Heart left ventricle (tissue), 13 donors: ENCODE results near the gene NR3C2.

Experiments used
- CTCF ChIP-seq, 12 donors: fragments of 200-600 bp; sonication (generic) in 4 of 12; IDR thresholded peaks; one replicate each; pipeline versions ENCODE4 v1.5.0 to v1.8.0; 2018 to 2022; ENCODE audit warnings: antibody characterized with exemption in 12 of 12, mild to moderate bottlenecking in 5 of 12
- POLR2A ChIP-seq, 2 donors: fragments of 450-650 bp; IDR thresholded peaks; one replicate each; pipeline ENCODE4 v1.6.1; 2017; ENCODE audit warnings: antibody characterized with exemption in 2 of 2, mild to moderate bottlenecking in 2 of 2, moderate library complexity in 2 of 2
- donor health status: ischemic (EF 13 %, LVEDD 7.1; RV severe dilation, severe dysfunction).
- donor health status: DM: no; HTN: yes; CAD: no.
- donor health status: DM: no; HTN: no; CAD: no.
- donor health status: ischemic (EF 25% LVEDD 6.9; RV normal size, moderate dysfunction).
- donor health status: ischemic (EF 25% LVEDD 5.7; RV mildly dilated, moderate dysfunction).
- donor health status: ischemic (EF 35%, LVEDD 5.7; RV mildly dilated, moderate dysfunction).
- donor health status: nonischemic (EF 11% LVEDD 7.7; RV severe dilation, severe dysfunction).
- donor health status: DM: yes; HTN: yes; CAD: no.
- donor health status: PGD.
- donor health status: ischemic (EF 29% LVEDD 5.4; RV normal size, mild dysfunction).
- donor health status: nonischemic (EF 23%, LVEDD 6.1; RV moderate dilation, normal function).

GRCh38 chr4:148238086-148238485, 204.1 kb downstream of the NR3C2 start:
- TF ChIP-seq CTCF (IDR thresholded peaks at IDR 0.05) (no peak), POLR2A (IDR thresholded peaks at IDR 0.05) (no peak)
